ENCODE measurements around the gene STX4. TPM values are rescaled to one million over a fixed set of nuclear protein-coding genes. Genes with fewer than 3 reads are reported as not detected.

STX4 gene
- total and polyA plus RNA-seq, 9 of the 15 experiments (the other 6 are each of a cell fraction or from before 2014, with no cell fraction given) = 3.2 to 48.0 (median 21.5) TPM

DNA sequence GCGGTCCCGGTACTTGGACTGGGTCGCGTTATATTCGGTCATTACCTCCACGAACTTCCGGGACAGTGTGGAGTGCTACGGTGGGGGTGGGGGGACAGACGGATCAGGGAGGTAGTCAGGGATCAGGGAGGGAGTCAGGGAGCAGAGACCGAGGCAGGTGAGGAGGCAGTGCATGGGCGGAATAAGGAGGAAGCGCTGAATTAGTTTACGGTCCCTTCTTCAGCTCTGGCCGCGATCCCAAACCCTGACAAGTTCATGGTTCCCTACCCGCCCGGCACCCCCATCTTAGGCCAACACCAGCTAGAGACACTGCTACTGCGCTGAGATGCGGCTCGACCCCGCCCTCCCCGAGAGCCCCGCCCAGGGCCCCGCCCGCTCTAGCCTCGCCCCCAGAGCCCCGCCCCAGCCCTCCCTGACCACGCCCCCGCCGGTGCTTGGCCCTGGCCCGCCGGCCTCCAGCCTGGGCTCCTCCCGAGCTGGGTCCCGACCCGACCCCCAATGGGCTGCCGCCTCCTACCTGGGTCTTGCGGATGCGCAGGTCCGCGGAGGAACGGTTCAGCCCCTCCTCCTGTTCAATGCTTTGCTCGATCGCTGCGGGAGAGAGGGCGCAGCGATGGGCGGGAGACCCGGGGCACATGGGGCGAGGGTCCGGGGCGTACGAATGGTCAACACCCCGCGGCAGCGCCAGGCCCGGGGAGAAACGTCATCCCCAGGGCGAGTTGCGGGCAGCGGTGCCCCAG lies 36.2 kb upstream of the STX4 start (continued):
- TF ChIP-seq, protein P1, sequence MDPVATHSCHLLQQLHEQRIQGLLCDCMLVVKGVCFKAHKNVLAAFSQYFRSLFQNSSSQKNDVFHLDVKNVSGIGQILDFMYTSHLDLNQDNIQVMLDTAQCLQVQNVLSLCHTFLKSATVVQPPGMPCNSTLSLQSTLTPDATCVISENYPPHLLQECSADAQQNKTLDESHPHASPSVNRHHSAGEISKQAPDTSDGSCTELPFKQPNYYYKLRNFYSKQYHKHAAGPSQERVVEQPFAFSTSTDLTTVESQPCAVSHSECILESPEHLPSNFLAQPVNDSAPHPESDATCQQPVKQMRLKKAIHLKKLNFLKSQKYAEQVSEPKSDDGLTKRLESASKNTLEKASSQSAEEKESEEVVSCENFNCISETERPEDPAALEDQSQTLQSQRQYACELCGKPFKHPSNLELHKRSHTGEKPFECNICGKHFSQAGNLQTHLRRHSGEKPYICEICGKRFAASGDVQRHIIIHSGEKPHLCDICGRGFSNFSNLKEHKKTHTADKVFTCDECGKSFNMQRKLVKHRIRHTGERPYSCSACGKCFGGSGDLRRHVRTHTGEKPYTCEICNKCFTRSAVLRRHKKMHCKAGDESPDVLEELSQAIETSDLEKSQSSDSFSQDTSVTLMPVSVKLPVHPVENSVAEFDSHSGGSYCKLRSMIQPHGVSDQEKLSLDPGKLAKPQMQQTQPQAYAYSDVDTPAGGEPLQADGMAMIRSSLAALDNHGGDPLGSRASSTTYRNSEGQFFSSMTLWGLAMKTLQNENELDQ (CRISPR knock-in tag; IDR thresholded peaks at IDR 0.05; ENCODE audit: borderline replicate concordance) = no peak
- no peak for TF ChIP-seq RBM22 (IDR thresholded peaks at IDR 0.05; ENCODE audit: low read depth, low read length, poor library complexity, severe bottlenecking)
- TF ChIP-seq, protein P2, sequence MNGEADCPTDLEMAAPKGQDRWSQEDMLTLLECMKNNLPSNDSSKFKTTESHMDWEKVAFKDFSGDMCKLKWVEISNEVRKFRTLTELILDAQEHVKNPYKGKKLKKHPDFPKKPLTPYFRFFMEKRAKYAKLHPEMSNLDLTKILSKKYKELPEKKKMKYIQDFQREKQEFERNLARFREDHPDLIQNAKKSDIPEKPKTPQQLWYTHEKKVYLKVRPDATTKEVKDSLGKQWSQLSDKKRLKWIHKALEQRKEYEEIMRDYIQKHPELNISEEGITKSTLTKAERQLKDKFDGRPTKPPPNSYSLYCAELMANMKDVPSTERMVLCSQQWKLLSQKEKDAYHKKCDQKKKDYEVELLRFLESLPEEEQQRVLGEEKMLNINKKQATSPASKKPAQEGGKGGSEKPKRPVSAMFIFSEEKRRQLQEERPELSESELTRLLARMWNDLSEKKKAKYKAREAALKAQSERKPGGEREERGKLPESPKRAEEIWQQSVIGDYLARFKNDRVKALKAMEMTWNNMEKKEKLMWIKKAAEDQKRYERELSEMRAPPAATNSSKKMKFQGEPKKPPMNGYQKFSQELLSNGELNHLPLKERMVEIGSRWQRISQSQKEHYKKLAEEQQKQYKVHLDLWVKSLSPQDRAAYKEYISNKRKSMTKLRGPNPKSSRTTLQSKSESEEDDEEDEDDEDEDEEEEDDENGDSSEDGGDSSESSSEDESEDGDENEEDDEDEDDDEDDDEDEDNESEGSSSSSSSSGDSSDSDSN (IDR thresholded peaks at IDR 0.05; ENCODE audit: borderline replicate concordance in 1 of 2, low read depth in 2 of 2, low read length in 2 of 2) = no peak
- TF ChIP-seq NR2F6 (CRISPR knock-in tag; IDR thresholded peaks at IDR 0.05) = no peak
- TF ChIP-seq, protein P3, sequence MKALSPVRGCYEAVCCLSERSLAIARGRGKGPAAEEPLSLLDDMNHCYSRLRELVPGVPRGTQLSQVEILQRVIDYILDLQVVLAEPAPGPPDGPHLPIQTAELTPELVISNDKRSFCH (CRISPR knock-in tag; IDR thresholded peaks at IDR 0.05) = no peak
- TF ChIP-seq, protein P3 (tag; IDR thresholded peaks at IDR 0.05) = no peak
- TF ChIP-seq EP400 (IDR thresholded peaks at IDR 0.05) = peak; percentile 76
- no peak for TF ChIP-seq ZBTB17 (CRISPR knock-in tag; IDR thresholded peaks at IDR 0.05)
- TF ChIP-seq, protein P4, sequence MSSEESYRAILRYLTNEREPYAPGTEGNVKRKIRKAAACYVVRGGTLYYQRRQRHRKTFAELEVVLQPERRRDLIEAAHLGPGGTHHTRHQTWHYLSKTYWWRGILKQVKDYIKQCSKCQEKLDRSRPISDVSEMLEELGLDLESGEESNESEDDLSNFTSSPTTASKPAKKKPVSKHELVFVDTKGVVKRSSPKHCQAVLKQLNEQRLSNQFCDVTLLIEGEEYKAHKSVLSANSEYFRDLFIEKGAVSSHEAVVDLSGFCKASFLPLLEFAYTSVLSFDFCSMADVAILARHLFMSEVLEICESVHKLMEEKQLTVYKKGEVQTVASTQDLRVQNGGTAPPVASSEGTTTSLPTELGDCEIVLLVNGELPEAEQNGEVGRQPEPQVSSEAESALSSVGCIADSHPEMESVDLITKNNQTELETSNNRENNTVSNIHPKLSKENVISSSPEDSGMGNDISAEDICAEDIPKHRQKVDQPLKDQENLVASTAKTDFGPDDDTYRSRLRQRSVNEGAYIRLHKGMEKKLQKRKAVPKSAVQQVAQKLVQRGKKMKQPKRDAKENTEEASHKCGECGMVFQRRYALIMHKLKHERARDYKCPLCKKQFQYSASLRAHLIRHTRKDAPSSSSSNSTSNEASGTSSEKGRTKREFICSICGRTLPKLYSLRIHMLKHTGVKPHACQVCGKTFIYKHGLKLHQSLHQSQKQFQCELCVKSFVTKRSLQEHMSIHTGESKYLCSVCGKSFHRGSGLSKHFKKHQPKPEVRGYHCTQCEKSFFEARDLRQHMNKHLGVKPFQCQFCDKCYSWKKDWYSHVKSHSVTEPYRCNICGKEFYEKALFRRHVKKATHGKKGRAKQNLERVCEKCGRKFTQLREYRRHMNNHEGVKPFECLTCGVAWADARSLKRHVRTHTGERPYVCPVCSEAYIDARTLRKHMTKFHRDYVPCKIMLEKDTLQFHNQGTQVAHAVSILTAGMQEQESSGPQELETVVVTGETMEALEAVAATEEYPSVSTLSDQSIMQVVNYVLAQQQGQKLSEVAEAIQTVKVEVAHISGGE (CRISPR knock-in tag; IDR thresholded peaks at IDR 0.05) = peak in 1 of 3 experiments; percentile 31; a peak in 1 of 6 replicates
- TF ChIP-seq, protein P5, sequence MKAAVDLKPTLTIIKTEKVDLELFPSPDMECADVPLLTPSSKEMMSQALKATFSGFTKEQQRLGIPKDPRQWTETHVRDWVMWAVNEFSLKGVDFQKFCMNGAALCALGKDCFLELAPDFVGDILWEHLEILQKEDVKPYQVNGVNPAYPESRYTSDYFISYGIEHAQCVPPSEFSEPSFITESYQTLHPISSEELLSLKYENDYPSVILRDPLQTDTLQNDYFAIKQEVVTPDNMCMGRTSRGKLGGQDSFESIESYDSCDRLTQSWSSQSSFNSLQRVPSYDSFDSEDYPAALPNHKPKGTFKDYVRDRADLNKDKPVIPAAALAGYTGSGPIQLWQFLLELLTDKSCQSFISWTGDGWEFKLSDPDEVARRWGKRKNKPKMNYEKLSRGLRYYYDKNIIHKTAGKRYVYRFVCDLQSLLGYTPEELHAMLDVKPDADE (conservative IDR thresholded peaks at IDR 0.05; ENCODE audit: control insufficient read depth, low read depth, low read length) = no peak
- TF ChIP-seq POLR2AphosphoS2 (IDR thresholded peaks at IDR 0.05; ENCODE audit: low read length) = peak; percentile 60; the same call in 1 of the 2 replicates
- TF ChIP-seq FOSL1 (tag; conservative IDR thresholded peaks at IDR 0.05) = no peak
- TF ChIP-seq SRSF3 (IDR thresholded peaks at IDR 0.05; ENCODE audit: insufficient read depth, low read length) = no peak
- TF ChIP-seq TGIF2 (CRISPR knock-in tag; IDR thresholded peaks at IDR 0.05) = no peak
- peak; percentile 75; the same call in 1 of the 2 replicates for TF ChIP-seq ELF4 (CRISPR knock-in tag; IDR thresholded peaks at IDR 0.05)

All from K562 (cell line).